Measurements from ENCODE around the gene SRSF11.

- TF ChIP-seq POLR2AphosphoS5 (IDR thresholded peaks at IDR 0.05) (no peak), CTCF (IDR thresholded peaks at IDR 0.05) (no peak), POLR2A (IDR thresholded peaks at IDR 0.05) (no peak)
These were observed 74.6 kb downstream of the SRSF11 start for GRCh38 chr1:70295749-70296148.
